K562 (cell line): ENCODE data around the gene CRY2. TPM values are rescaled to one million over a fixed set of nuclear protein-coding genes. Genes with fewer than 3 reads are reported as not detected.

Source experiments
- ATAC-seq: fragments of 200-7000 bp; cut with Tn5 transposase; 3 replicates; pipeline ENCODE4 v1.9.1; 2020; ENCODE audit warnings: moderate library complexity
- BruUV-seq: library from RNA; stranded (reverse); fragments of 400-500 nt; replicated peaks from 2 replicates; lab custom pipeline; 2021; lab: Mats Ljungman, UMichigan
- CTCF ChIA-PET: fragments of 300-600 bp; formaldehyde crosslinking; extraction: SDS; loops from one replicate; lab custom pipeline; 2021; ENCODE audit warnings: low intra/inter-chr PET ratio; lab: Yijun Ruan, JAX
- POLR2A ChIA-PET: fragments of 300-600, 350-650 bp; sonication (Branson Sonifier 250); formaldehyde crosslinking; extraction: SDS; loops from one replicate; lab custom pipeline; 2021; ENCODE audit warnings: antibody characterized with exemption, inconsistent platforms; lab: Yijun Ruan, JAX
- DNase-seq, 4 experiments: peaks; one replicate each; pipeline versions ENCODE4 v3.0.0 to v3.0.0-alpha.2; 2011 to 2018; ENCODE audit warnings: low spot score in 3 of 4, mixed read lengths in 3 of 4; ENCODE audit errors: extremely low read depth in 1 of 4
- FAIRE-seq: peaks from 2 replicates; lab custom pipeline; 2011; peaks lifted over from hg19 to GRCh38; lab: Jason Lieb, UNC
- H2AFZ ChIP-seq: 2 replicates; pipeline ENCODE4 v1.6.0; 2011; ENCODE audit warnings: low read depth, low read length, control low read depth, inconsistent platforms
- H3K27ac ChIP-seq: fragments of 200-600 bp; 3 replicates; pipeline ENCODE4 v1.8.0; 2011; ENCODE audit warnings: low read depth, mild to moderate bottlenecking, control low read depth, inconsistent platforms, low read length, moderate library complexity, mixed read lengths; ENCODE audit errors: extremely low read depth
- H3K27me3 ChIP-seq, 2 experiments: fragments of 300-600 bp in 1 of 2; 2 replicates in 1 of 2; 3 replicates in 1 of 2; pipeline versions ENCODE4 v1.6.0 to v1.8.0; 2011; ENCODE audit warnings: inconsistent platforms in 2 of 2, low read length in 2 of 2, mild to moderate bottlenecking in 1 of 2, mixed read lengths in 1 of 2, moderate library complexity in 1 of 2; ENCODE audit not compliant: control insufficient read depth in 2 of 2, insufficient read depth in 2 of 2
- H3K36me3 ChIP-seq: fragments of 300-600 bp; 3 replicates; pipeline ENCODE4 v1.8.0; 2011; ENCODE audit warnings: mild to moderate bottlenecking, low read length, inconsistent platforms; ENCODE audit not compliant: control insufficient read depth, insufficient read depth
- H3K4me1 ChIP-seq, 2 experiments: fragments of 200-600 bp in 1 of 2; replicated peaks in 1 of 2; 2 replicates in 1 of 2; 3 replicates in 1 of 2; pipeline versions ENCODE4 v1.5.1 to v1.8.0; 2011; ENCODE audit warnings: inconsistent platforms in 2 of 2, low read length in 2 of 2, mild to moderate bottlenecking in 1 of 2, mixed read lengths in 1 of 2, moderate library complexity in 1 of 2; ENCODE audit not compliant: control insufficient read depth in 2 of 2, insufficient read depth in 2 of 2
- H3K4me2 ChIP-seq: 2 replicates; pipeline ENCODE4 v1.6.1; 2011; ENCODE audit warnings: low read length, control low read depth, inconsistent platforms, mixed read lengths; ENCODE audit not compliant: insufficient read depth
- H3K4me3 ChIP-seq: fragments of 200-600 bp; sonication (generic), shearing (Covaris generic); 2 replicates; pipeline ENCODE4 v1.5.1; 2016; ENCODE audit warnings: control low read depth, inconsistent platforms
- H3K79me2 ChIP-seq: fragments of 200-600 bp; 3 replicates; pipeline ENCODE4 v1.8.0; 2011; ENCODE audit warnings: low read length, inconsistent platforms; ENCODE audit not compliant: control insufficient read depth, insufficient read depth
- H3K9ac ChIP-seq, 2 experiments: 2 replicates each; pipeline versions ENCODE4 v1.6.0 to v1.6.1; 2011; ENCODE audit warnings: low read depth in 2 of 2, low read length in 2 of 2, control low read depth in 1 of 2, inconsistent platforms in 1 of 2, mild to moderate bottlenecking in 1 of 2, mixed read lengths in 1 of 2; ENCODE audit not compliant: insufficient read depth in 1 of 2
- H3K9me1 ChIP-seq: one replicate; pipeline ENCODE4 v1.6.0; 2011; ENCODE audit warnings: inconsistent platforms, mild to moderate bottlenecking, low read length, moderate library complexity; ENCODE audit not compliant: control insufficient read depth, insufficient read depth
- H3K9me3 ChIP-seq: replicated peaks from 2 replicates; pipeline ENCODE4 v1.5.1; 2011; ENCODE audit warnings: low read depth, low read length, inconsistent platforms; ENCODE audit not compliant: control insufficient read depth, insufficient read depth
- H4K20me1 ChIP-seq: replicated peaks from 2 replicates; pipeline ENCODE4 v1.6.1; 2011; ENCODE audit warnings: low read length, inconsistent platforms, mixed read lengths; ENCODE audit not compliant: control insufficient read depth, insufficient read depth
- ARID3A ChIP-seq: IDR thresholded peaks from 2 replicates; pipeline ENCODE4 v1.6.1; 2012; ENCODE audit warnings: low read depth, low read length, improper control_type of control experiment, borderline replicate concordance
- CREBBP ChIP-seq: IDR thresholded peaks from one replicate; pipeline ENCODE4 v1.6.1; 2012; ENCODE audit warnings: low read depth, mild to moderate bottlenecking, control low read depth, inconsistent platforms, low read length
- LARP7 ChIP-seq: fragments of 450-650 bp; IDR thresholded peaks from 2 replicates; pipeline ENCODE4 v1.6.1; 2016
- MNT ChIP-seq, 2 experiments: fragments of 450-650 bp; conservative IDR thresholded peaks; 2 replicates each; pipeline ENCODE4 v1.6.1; 2017; ENCODE audit warnings: mild to moderate bottlenecking in 2 of 2, moderate library complexity in 2 of 2
- NCOA2 ChIP-seq, 2 experiments: fragments of 450-650 bp; IDR thresholded peaks; 2 replicates each; pipeline ENCODE4 v1.6.1; 2018; ENCODE audit warnings: mild to moderate bottlenecking in 2 of 2, moderate library complexity in 1 of 2; ENCODE audit not compliant: partially characterized antibody in 2 of 2
- NCOA6 ChIP-seq: fragments of 450-650 bp; IDR thresholded peaks from 2 replicates; pipeline ENCODE4 v1.6.1; 2017; ENCODE audit warnings: mild to moderate bottlenecking
- NFIC ChIP-seq: fragments of 450-650 bp; IDR thresholded peaks from 2 replicates; pipeline ENCODE4 v1.6.1; 2017; ENCODE audit warnings: mild to moderate bottlenecking, inconsistent platforms
- NFIX ChIP-seq: fragments of 250-450 bp; sonication (Bioruptor Pico); IDR thresholded peaks from 2 replicates; pipeline ENCODE4 v1.4.0; 2020; ENCODE audit warnings: low read depth, mild to moderate bottlenecking, moderate library complexity
- NR2C1 ChIP-seq, 2 experiments: fragments of 450-650 bp; IDR thresholded peaks; 2 replicates each; pipeline ENCODE4 v1.6.1; 2017; ENCODE audit warnings: mild to moderate bottlenecking in 2 of 2, antibody characterized with exemption in 1 of 2, inconsistent platforms in 1 of 2, missing compliant biosample characterization in 1 of 2, missing genetic modification characterization in 1 of 2
- TCF3 ChIP-seq: sonication (generic); formaldehyde crosslinking; IDR thresholded peaks from 2 replicates; pipeline ENCODE4 v1.4.0; 2020; ENCODE audit warnings: mild to moderate bottlenecking, missing genetic modification reagents
- WGBS: fragments of 100-300 bp; shearing (Covaris generic); methylation state at CpG from one replicate; pipeline ENCODE4 v1.1.6; 2016; ENCODE audit warnings: low coverage, mixed read lengths; ENCODE audit not compliant: insufficient coverage; ENCODE audit errors: missing lambda C conversion rate; 5-methylcytosine and 5-hydroxymethylcytosine counted together
- in situ Hi-C: fragments of 300-500 bp; cut with MboI; formaldehyde crosslinking; loops from 4 replicates; pipeline ENCODE4 v1.15.0; 2018; ENCODE audit warnings: inconsistent platforms, mixed read lengths
- intact Hi-C: fragments of 100-400 bp; cut with micrococcal nuclease; formaldehyde crosslinking; loops from 2 replicates; pipeline ENCODE4 v1.14.2; 2022
- polyA plus RNA-seq, 8 experiments: library from polyadenylated mRNA; depleted of rRNA in 4 of 8; stranded (reverse) in 5 of 8; unstranded in 3 of 8; fragments of >200 nt; fragmentation: Nextera tagmentation in 2 of 8; fragmentation: Illumina TruSeq in 1 of 8; extraction: Ambion mirVana in 2 of 8; extraction: Trizol in 1 of 8; gene quantifications; 2 replicates each; pipeline versions ENCODE4 v1.2.1 to v1.2.3, GENCODE V29; 2011 to 2014; ENCODE audit warnings: inconsistent platforms in 1 of 8, missing spikeins in 1 of 8
- total RNA-seq, 7 experiments: library from RNA; depleted of rRNA in 6 of 7; stranded (reverse); fragments of >200 nt in 6 of 7; fragmentation: Illumina TruSeq in 2 of 7; extraction: Trizol in 2 of 7; gene quantifications; 2 replicates each; pipeline versions ENCODE4 v1.2.1 to v1.2.3, GENCODE V29; 2011 to 2021; ENCODE audit warnings: low replicate concordance in 1 of 7

The CRY2 gene
- total and polyA plus RNA-seq, 9 of the 15 experiments (the other 6 are each of a cell fraction or from before 2014, with no cell fraction given), result 2.3 to 23.9 (median 14.8) TPM

DNA sequence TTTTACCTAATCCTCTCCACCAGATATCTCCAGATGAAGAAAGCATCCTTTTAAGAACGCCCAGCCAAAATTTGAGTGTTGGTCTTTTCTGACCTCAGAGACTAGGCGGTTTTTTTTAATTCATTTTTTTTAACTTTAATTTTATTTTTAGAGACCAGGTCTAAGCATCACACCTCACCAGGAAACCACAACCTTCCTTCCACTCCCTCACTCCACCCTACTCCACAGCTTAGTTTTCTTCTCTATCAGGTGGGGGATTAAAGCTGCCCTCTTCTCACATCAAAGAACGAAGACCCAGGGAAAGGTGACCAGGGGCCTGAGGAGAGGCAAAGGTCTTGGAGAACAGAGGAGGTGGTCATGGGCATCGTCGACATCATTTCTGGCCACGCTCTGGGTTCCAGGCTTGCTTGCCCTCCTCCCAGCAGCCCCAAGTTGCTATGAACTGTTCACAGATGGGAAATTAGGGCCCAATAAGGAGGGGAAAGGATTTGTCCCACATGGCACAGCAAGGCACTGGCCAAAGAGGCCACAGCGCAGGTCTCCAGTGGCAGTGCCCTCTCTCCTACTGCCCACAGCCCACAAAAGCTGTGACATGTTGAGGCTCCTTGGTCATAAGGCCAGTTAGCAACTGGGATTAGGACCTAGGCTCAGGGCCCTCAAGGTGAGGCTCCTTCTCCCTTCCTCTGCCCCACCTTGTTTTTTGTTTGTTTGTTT, 71.8 kb downstream of the CRY2 start:
- no peak for DNase-seq
- Histone ChIP-seq H3K4me2 (peak overlapping the region; percentile 94; the same call in 1 of the 2 replicates), H3K4me3 (peak overlapping the region; percentile 72), H3K4me1 (peaks cover 11 to 59% of the 10 kb centered on the region in 2 experiments), H4K20me1 (no peaks in the 10 kb centered on the region), H3K27me3 (no peaks in the 10 kb centered on the region), H3K9me1 (no peaks in the 10 kb centered on the region), H3K79me2 (peaks cover 19% of the 10 kb centered on the region), H3K9me3 (no peaks in the 10 kb centered on the region), H2AFZ (peak overlapping the region; percentile 89), H3K36me3 (peaks cover 23% of the 10 kb centered on the region; the same call in 2 of the 3 replicates), H3K27ac (no peak overlapping the region), H3K9ac (peak overlapping the region in 1 of 2 experiments; percentile 93; a peak in 2 of 4 replicates)
- 42% methylated on average over 7 of the region's 7 CpGs for WGBS
- ChIA-PET CTCF (no interaction called here), POLR2A (interaction anchor here (0.8 to 1.0 kb wide), 3 partner anchors 8 to 69 kb away, joined by 3 to 4 read pairs (median 3); no protein-coding TSS in a partner anchor)
- no TSS peak for BruUV-seq
- FAIRE-seq, result no peak
- TF ChIP-seq NFIC (no peak), TCF3 (CRISPR knock-in tag) (peak; percentile 3; the same call in 1 of the 2 replicates)
- intact Hi-C loops, result no loop called here
- ATAC-seq, result no peak
- in situ Hi-C loops, result no loop called here

GRCh38 chr11:45919806-45920530, 72.7 kb downstream of the CRY2 start:
- ATAC-seq, result no peak
- FAIRE-seq, result no peak
- intact Hi-C loops (no loop called here), in situ Hi-C loops (no loop called here)
- POLR2A ChIA-PET, result interaction anchor here (0.6 kb wide), 1 partner anchor 73 kb away, joined by 3 read pairs; the partner anchor contains the start of gene CRY2
- peaks cover 14% of the 10 kb centered on the region; the same call in 2 of the 3 replicates for H3K36me3 ChIP-seq
- H3K4me3 ChIP-seq, result no peak overlapping the region
- peak overlapping the region; percentile 61; the same call in 1 of the 2 replicates for H2AFZ ChIP-seq
- H3K9me1 ChIP-seq, result no peaks in the 10 kb centered on the region
- 52% methylated on average over 13 of the region's 13 CpGs for WGBS
- CTCF ChIA-PET, result no interaction called here
- no peak overlapping the region for H3K27ac ChIP-seq
- no peaks in the 10 kb centered on the region for H3K9me3 ChIP-seq
- no TSS peak for BruUV-seq
- no peak for DNase-seq
- peaks cover 11 to 63% of the 10 kb centered on the region in 2 experiments for H3K4me1 ChIP-seq
- H3K27me3 ChIP-seq, result no peaks in the 10 kb centered on the region
- peaks cover 19% of the 10 kb centered on the region for H3K79me2 ChIP-seq
- H3K9ac ChIP-seq, result peak overlapping the region in 1 of 2 experiments; percentile 55; a peak in 2 of 4 replicates
- no peak overlapping the region for H3K4me2 ChIP-seq
- no peaks in the 10 kb centered on the region; the same call in 1 of the 2 replicates for H4K20me1 ChIP-seq
- TF ChIP-seq LARP7, result no peak
- TF ChIP-seq NR2C1 (IDR thresholded peaks at IDR 0.05), result no peak
- TF ChIP-seq NR2C1 (tag; IDR thresholded peaks at IDR 0.05), result no peak
- no peak for TF ChIP-seq NCOA6
- TF ChIP-seq NFIX (CRISPR knock-in tag), result no peak
- no peak for TF ChIP-seq ARID3A
- TF ChIP-seq MNT (conservative IDR thresholded peaks at IDR 0.05), result no peak
- no peak for TF ChIP-seq NCOA2 (IDR thresholded peaks at IDR 0.05; ENCODE audit: partially characterized antibody in 2 of 2)
- TF ChIP-seq CREBBP, result no peak
